Epithelial cell of prostate (primary cell): ENCODE data around the gene TSPY4.
"Not testable (repeated sequence)": the region's sequence is repeated elsewhere in the genome, so short reads cannot be mapped to it uniquely, and the experiment has no call there.

Experiments
- DNase-seq: peaks from one replicate; pipeline ENCODE4 v3.0.0-alpha.2; 2011; ENCODE audit warnings: low read depth, low spot score
- H3K27ac ChIP-seq: fragments of 450-650 bp; 2 replicates; pipeline ENCODE4 v1.5.1; 2017; ENCODE audit warnings: mild to moderate bottlenecking

TSPY4 gene

GRCh38 chrY:9337164-9337563 lies at the start of gene TSPY4:
TSPY4 (plus strand) TSS chrY:9337464; CDS start chrY:9337510, 46 bp downstream.
- not testable (repeated sequence) for H3K27ac ChIP-seq, DNase-seq

- no peak overlapping the region for H3K27ac ChIP-seq
- DNase-seq = no peak
These were observed 16.3 kb upstream of the TSPY4 start for GRCh38 chrY:9320996-9321395.

GRCh38 chrY:9357497-9357896 lies 20.2 kb downstream of the TSPY4 start, which contains the start of gene TSPY8:
TSPY8 (plus strand) TSS chrY:9357797; CDS start chrY:9357843, 46 bp downstream.
- H3K27ac ChIP-seq, DNase-seq: not testable (repeated sequence)
